ENCODE measurements around the gene CEP83. TPM values are rescaled to one million over a fixed set of nuclear protein-coding genes. Genes with fewer than 3 reads are reported as not detected.

CEP83 gene
- total RNA-seq, 1 donor from 2014 or later, result 28.7 TPM

DNA sequence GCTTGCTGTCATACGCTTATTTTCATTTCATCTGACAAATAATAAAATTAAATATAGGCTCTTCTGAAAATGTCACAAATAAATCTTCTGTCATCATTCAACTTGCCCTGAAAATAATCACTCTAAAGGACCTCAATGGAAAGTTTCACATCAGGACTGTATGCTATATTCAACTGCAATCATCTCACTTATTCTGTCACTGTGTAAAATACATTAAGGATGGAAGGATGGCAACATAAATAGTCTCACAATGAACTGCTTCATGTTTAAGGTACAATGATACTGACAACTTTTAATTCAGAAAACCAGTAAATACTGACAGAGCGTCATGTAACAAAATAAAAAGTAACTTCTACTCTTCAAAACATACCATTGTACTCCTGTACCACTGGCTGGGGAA, 82.1 kb downstream of the CEP83 start:
- DNase-seq (ENCODE audit: low read depth, low spot score), result no peak
- H3K27ac Mint-ChIP-seq (ENCODE audit: unreplicated experiment), result no peak overlapping the region
- peaks cover 3% of the 10 kb centered on the region for H3K36me3 Mint-ChIP-seq (ENCODE audit: low read depth)
- no peaks in the 10 kb centered on the region for H3K27me3 Mint-ChIP-seq (ENCODE audit: low read depth)
- no peak for TF ChIP-seq CTCF (conservative IDR thresholded peaks at IDR 0.05)
- H3K4me1 Mint-ChIP-seq, result peaks cover 18% of the 10 kb centered on the region
- H3K9me3 Mint-ChIP-seq, result no peaks in the 10 kb centered on the region
- H3K4me3 Mint-ChIP-seq, result no peak overlapping the region

GRCh38 chr12:94374124-94374523, 85.5 kb downstream of the CEP83 start:
- no peak for DNase-seq (ENCODE audit: low read depth, low spot score)
- no peak for TF ChIP-seq CTCF (conservative IDR thresholded peaks at IDR 0.05)
- Mint-ChIP-seq H3K36me3 (ENCODE audit: low read depth) (peaks cover 2% of the 10 kb centered on the region), H3K9me3 (no peaks in the 10 kb centered on the region), H3K4me1 (no peaks in the 10 kb centered on the region), H3K27ac (ENCODE audit: unreplicated experiment) (no peak overlapping the region), H3K27me3 (ENCODE audit: low read depth) (no peaks in the 10 kb centered on the region), H3K4me3 (no peak overlapping the region)

GRCh38 chr12:94372461-94372860, 87.2 kb downstream of the CEP83 start:
- H3K4me1 Mint-ChIP-seq, result no peaks in the 10 kb centered on the region
- TF ChIP-seq CTCF (conservative IDR thresholded peaks at IDR 0.05), result no peak
- H3K27ac Mint-ChIP-seq (ENCODE audit: unreplicated experiment), result no peak overlapping the region
- peaks cover 3% of the 10 kb centered on the region for H3K36me3 Mint-ChIP-seq (ENCODE audit: low read depth)
- H3K4me3 Mint-ChIP-seq, result no peak overlapping the region
- no peaks in the 10 kb centered on the region for H3K9me3 Mint-ChIP-seq
- DNase-seq (ENCODE audit: low read depth, low spot score), result no peak
- no peaks in the 10 kb centered on the region for H3K27me3 Mint-ChIP-seq (ENCODE audit: low read depth)

GRCh38 chr12:94362653-94363052, 97.0 kb downstream of the CEP83 start:
- Mint-ChIP-seq H3K36me3 (ENCODE audit: low read depth) (peaks cover 46% of the 10 kb centered on the region), H3K27ac (ENCODE audit: unreplicated experiment) (no peak overlapping the region), H3K27me3 (ENCODE audit: low read depth) (no peaks in the 10 kb centered on the region), H3K4me3 (no peak overlapping the region), H3K9me3 (peaks cover 18% of the 10 kb centered on the region), H3K4me1 (no peaks in the 10 kb centered on the region)
- no peak for DNase-seq (ENCODE audit: low read depth, low spot score)
- no peak for TF ChIP-seq CTCF (conservative IDR thresholded peaks at IDR 0.05)

DNA sequence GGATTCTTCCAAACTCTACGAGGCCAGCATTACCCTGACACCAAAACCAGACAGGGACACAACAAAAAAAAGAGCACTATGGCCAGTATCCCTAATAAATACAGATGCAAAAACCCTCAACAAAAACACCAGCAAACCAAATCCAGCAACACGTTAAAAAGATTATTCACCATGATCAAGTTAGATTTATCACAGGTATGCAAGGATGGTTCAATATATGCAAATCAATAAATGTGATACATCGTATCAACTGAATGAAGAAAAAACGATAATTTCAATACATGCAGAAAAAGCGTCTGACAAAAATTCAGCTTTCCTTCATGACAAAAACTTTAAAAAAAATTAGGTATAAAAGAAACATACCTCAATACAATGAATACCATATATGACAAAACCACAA, 99.9 kb downstream of the CEP83 start:
- H3K4me1 Mint-ChIP-seq, result no peaks in the 10 kb centered on the region
- H3K9me3 Mint-ChIP-seq, result peaks cover 21% of the 10 kb centered on the region
- H3K4me3 Mint-ChIP-seq, result no peak overlapping the region
- DNase-seq (ENCODE audit: low read depth, low spot score), result no peak
- no peaks in the 10 kb centered on the region for H3K27me3 Mint-ChIP-seq (ENCODE audit: low read depth)
- H3K36me3 Mint-ChIP-seq (ENCODE audit: low read depth), result peaks cover 60% of the 10 kb centered on the region
- H3K27ac Mint-ChIP-seq (ENCODE audit: unreplicated experiment), result no peak overlapping the region
- no peak for TF ChIP-seq CTCF (conservative IDR thresholded peaks at IDR 0.05)

GRCh38 chr12:94353130-94353529, 106.5 kb downstream of the CEP83 start:
- Mint-ChIP-seq H3K27ac (ENCODE audit: unreplicated experiment) (no peak overlapping the region), H3K9me3 (peaks cover 27% of the 10 kb centered on the region), H3K4me3 (no peak overlapping the region), H3K27me3 (ENCODE audit: low read depth) (no peaks in the 10 kb centered on the region), H3K36me3 (ENCODE audit: low read depth) (peaks cover 73% of the 10 kb centered on the region), H3K4me1 (no peaks in the 10 kb centered on the region)
- no peak for TF ChIP-seq CTCF (conservative IDR thresholded peaks at IDR 0.05)
- DNase-seq (ENCODE audit: low read depth, low spot score), result no peak

All from neural crest cell (in vitro differentiated cells).